ENCODE measurements around the gene CNGA3.

DNA sequence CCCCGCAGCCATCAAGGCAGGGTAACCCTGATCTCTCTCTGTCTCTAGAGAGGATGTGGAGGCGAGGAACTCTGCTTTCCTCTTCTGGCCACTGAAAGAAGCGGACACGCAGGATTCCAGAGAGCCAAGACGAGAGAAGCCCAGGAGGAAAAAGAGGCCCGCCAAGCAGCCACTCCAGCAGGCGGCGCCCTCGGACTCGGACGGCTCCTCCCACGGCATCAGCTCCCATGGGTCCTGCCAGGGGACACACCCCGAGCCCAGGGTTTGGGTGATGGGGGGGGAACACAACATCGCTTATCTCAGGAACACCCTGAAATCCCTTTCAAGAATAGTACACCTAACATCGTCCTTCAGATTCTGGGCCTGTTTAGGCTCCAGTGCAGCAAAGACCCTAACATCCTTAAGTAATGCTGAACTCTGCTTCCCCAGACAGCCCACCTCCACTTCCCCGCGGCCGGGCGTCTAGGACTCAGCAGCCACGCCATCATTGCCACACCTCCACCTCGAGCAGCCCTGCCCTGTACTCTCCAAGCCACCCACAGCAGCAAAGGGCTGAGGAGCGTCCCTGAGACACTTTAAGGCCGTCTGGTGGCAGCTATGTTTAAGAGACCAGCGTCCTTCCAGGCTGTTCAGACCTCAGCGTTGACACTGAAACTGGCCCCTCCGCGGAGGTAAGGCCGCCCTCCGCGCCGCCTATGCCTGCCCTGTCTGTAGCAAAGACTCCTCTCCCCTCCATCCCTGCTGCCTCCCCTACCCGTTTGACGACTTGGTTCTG, 34.3 kb upstream of the CNGA3 start:
- TF ChIP-seq CTCF (IDR thresholded peaks at IDR 0.05) = no peak
- TF ChIP-seq POLR2A (IDR thresholded peaks at IDR 0.05) = no peak
